Loucy (cell line): ENCODE data around the gene CCDC148.

Experiments used
- H2AFZ ChIP-seq: fragments of 200-600 bp; sonication (generic); 2 replicates; pipeline ENCODE4 v1.6.0; 2016; ENCODE audit warnings: antibody characterized with exemption, mild to moderate bottlenecking, low read length, moderate library complexity
- H3F3A ChIP-seq: fragments of 200-600 bp; 2 replicates; pipeline ENCODE4 v1.6.0; 2016; ENCODE audit warnings: antibody characterized with exemption, low read depth, mild to moderate bottlenecking
- H3K27me3 ChIP-seq: fragments of 200-600 bp; sonication (generic); 2 replicates; pipeline ENCODE4 v1.6.1; 2014; ENCODE audit warnings: low read length, mild to moderate bottlenecking; ENCODE audit not compliant: insufficient read depth, poor library complexity, severe bottlenecking
- H3K36me3 ChIP-seq: fragments of 200-600 bp; sonication (generic); 2 replicates; pipeline ENCODE4 v1.6.1; 2016; ENCODE audit warnings: low read length; ENCODE audit not compliant: insufficient read depth
- H3K4me1 ChIP-seq: fragments of 200-600 bp; sonication (generic); 2 replicates; pipeline ENCODE4 v1.5.1; 2014; ENCODE audit warnings: low read length, mild to moderate bottlenecking; ENCODE audit not compliant: insufficient read depth, poor library complexity, severe bottlenecking
- H3K4me2 ChIP-seq: fragments of 200-600 bp; sonication (generic); 2 replicates; pipeline ENCODE4 v1.6.0; 2014; ENCODE audit warnings: antibody characterized with exemption, low read length, low read depth, mild to moderate bottlenecking; ENCODE audit not compliant: poor library complexity, severe bottlenecking
- H3K4me3 ChIP-seq: fragments of 200-600 bp; sonication (generic); 2 replicates; pipeline ENCODE4 v1.5.1; 2014; ENCODE audit warnings: low read length, mild to moderate bottlenecking, mixed read lengths; ENCODE audit not compliant: poor library complexity, severe bottlenecking
- H3K79me2 ChIP-seq: fragments of 200-600 bp; sonication (generic); 2 replicates; pipeline ENCODE4 v1.6.1; 2014; ENCODE audit warnings: low read length; ENCODE audit not compliant: insufficient read depth
- H3K9ac ChIP-seq: fragments of 200-600 bp; sonication (generic); 2 replicates; pipeline ENCODE4 v1.6.0; 2014; ENCODE audit warnings: mild to moderate bottlenecking, low read depth, low read length, moderate library complexity; ENCODE audit not compliant: poor library complexity, severe bottlenecking
- H3K9me2 ChIP-seq: fragments of 200-600 bp; sonication (generic); replicated peaks from 2 replicates; pipeline ENCODE4 v1.6.1; 2016; ENCODE audit warnings: low read depth, low read length, mixed read lengths
- H3K9me3 ChIP-seq: fragments of 200-600 bp; sonication (generic); 2 replicates; pipeline ENCODE4 v1.6.1; 2014; ENCODE audit warnings: mild to moderate bottlenecking, antibody characterized with exemption, low read length, low read depth; ENCODE audit not compliant: insufficient read depth
- H4K20me1 ChIP-seq: fragments of 200-600 bp; sonication (generic); 2 replicates; pipeline ENCODE4 v1.6.0; 2014; ENCODE audit warnings: antibody characterized with exemption, low read length, mild to moderate bottlenecking; ENCODE audit not compliant: insufficient read depth, poor library complexity, severe bottlenecking
- CTCF ChIP-seq: fragments of 200-600 bp; sonication (generic); conservative IDR thresholded peaks from 2 replicates; pipeline ENCODE4 v1.5.1; 2014; ENCODE audit warnings: mild to moderate bottlenecking, antibody characterized with exemption, low read length
- EZH2phosphoT487 ChIP-seq: fragments of 200-600 bp; IDR thresholded peaks from 2 replicates; pipeline ENCODE4 v1.6.1; 2018; ENCODE audit warnings: antibody characterized with exemption, mild to moderate bottlenecking, moderate library complexity, borderline replicate concordance

CCDC148 gene

GRCh38 chr2:158297606-158298005 lies 158.9 kb downstream of the CCDC148 start:
- Histone ChIP-seq H3K4me2 (no peak overlapping the region), H3K9ac (no peak overlapping the region), H3K27me3 (no peaks in the 10 kb centered on the region), H4K20me1 (no peaks in the 10 kb centered on the region), H3K9me2 (no peaks in the 10 kb centered on the region), H3K4me3 (no peak overlapping the region), H3K36me3 (no peaks in the 10 kb centered on the region), H3F3A (no peaks in the 10 kb centered on the region), H3K4me1 (no peaks in the 10 kb centered on the region), H2AFZ (no peak overlapping the region), H3K9me3 (no peaks in the 10 kb centered on the region), H3K79me2 (no peaks in the 10 kb centered on the region)
- TF ChIP-seq CTCF = no peak
- no peak for TF ChIP-seq EZH2phosphoT487

- H3K27me3 ChIP-seq = no peaks in the 10 kb centered on the region
- no peaks in the 10 kb centered on the region for H3K36me3 ChIP-seq
- no peaks in the 10 kb centered on the region for H3K4me1 ChIP-seq
- no peaks in the 10 kb centered on the region for H4K20me1 ChIP-seq
- H3K4me3 ChIP-seq = no peak overlapping the region
- H3K79me2 ChIP-seq = no peaks in the 10 kb centered on the region
- no peaks in the 10 kb centered on the region for H3K9me2 ChIP-seq
- no peak overlapping the region for H2AFZ ChIP-seq
- H3K4me2 ChIP-seq = no peak overlapping the region
- H3K9ac ChIP-seq = no peak overlapping the region
- H3K9me3 ChIP-seq = no peaks in the 10 kb centered on the region
- TF ChIP-seq CTCF (no peak), EZH2phosphoT487 (no peak)
- H3F3A ChIP-seq = no peaks in the 10 kb centered on the region
Observed at GRCh38 chr2:158297120-158297519, 159.4 kb downstream of the CCDC148 start.

GRCh38 chr2:158293722-158294121 lies 162.8 kb downstream of the CCDC148 start:
- Histone ChIP-seq H3K4me1 (no peaks in the 10 kb centered on the region), H3K4me2 (no peak overlapping the region), H3K9ac (no peak overlapping the region), H3F3A (no peaks in the 10 kb centered on the region), H3K79me2 (no peaks in the 10 kb centered on the region), H2AFZ (no peak overlapping the region), H3K4me3 (no peak overlapping the region), H4K20me1 (no peaks in the 10 kb centered on the region), H3K27me3 (no peaks in the 10 kb centered on the region), H3K36me3 (no peaks in the 10 kb centered on the region), H3K9me3 (no peaks in the 10 kb centered on the region), H3K9me2 (no peaks in the 10 kb centered on the region)
- TF ChIP-seq EZH2phosphoT487 (no peak), CTCF (no peak)
